PC-3 (cell line): ENCODE data around the gene GAB1. TPM values are rescaled to one million over a fixed set of nuclear protein-coding genes. Genes with fewer than 3 reads are reported as not detected.

Experiments
- ATAC-seq: fragments of 200-7000 bp; cut with Tn5 transposase; 2 replicates; pipeline ENCODE4 v1.9.1; 2020; ENCODE audit warnings: mild to moderate bottlenecking, moderate library complexity
- BruUV-seq: library from RNA; stranded (reverse); fragments of 400-500 nt; replicated peaks from 2 replicates; lab custom pipeline; 2021; lab: Mats Ljungman, UMichigan
- CTCF ChIA-PET: fragments of 300-600 bp; sonication (Branson Sonifier 250); formaldehyde crosslinking; loops from one replicate; lab custom pipeline; 2022; ENCODE audit warnings: antibody characterized with exemption; lab: Charles Lee
- POLR2A ChIA-PET: fragments of 300-600 bp; sonication (Branson Sonifier 250); formaldehyde crosslinking; loops from one replicate; lab custom pipeline; 2022; ENCODE audit warnings: antibody characterized with exemption; ENCODE audit not compliant: unreplicated experiment; lab: Charles Lee
- DNase-seq: peaks from one replicate; pipeline ENCODE4 v3.0.0-alpha.2; 2015
- H2AFZ ChIP-seq: fragments of 300-600 bp; sonication (generic); 2 replicates; pipeline ENCODE4 v1.6.0; 2016; ENCODE audit warnings: antibody characterized with exemption, low read length
- H3F3A ChIP-seq: fragments of 300-600 bp; sonication (generic); one replicate; pipeline ENCODE4 v1.6.0; 2017; ENCODE audit warnings: antibody characterized with exemption, low read length, control low read depth, mild to moderate bottlenecking; ENCODE audit not compliant: unreplicated experiment
- H3K27ac ChIP-seq: fragments of 300-600 bp; sonication (generic); 2 replicates; pipeline ENCODE4 v1.5.1; 2016; ENCODE audit warnings: mild to moderate bottlenecking, low read length
- H3K27me3 ChIP-seq: fragments of 300-600 bp; sonication (generic); 2 replicates; pipeline ENCODE4 v1.6.1; 2016; ENCODE audit warnings: low read length, mixed read lengths
- H3K36me3 ChIP-seq: fragments of 300-600 bp; sonication (generic); 2 replicates; pipeline ENCODE4 v1.6.1; 2016; ENCODE audit warnings: low read depth, mixed run types, low read length, mixed read lengths
- H3K4me1 ChIP-seq: fragments of 300-600 bp; sonication (generic); 2 replicates; pipeline ENCODE4 v1.5.1; 2016; ENCODE audit warnings: low read length; ENCODE audit not compliant: insufficient read depth
- H3K4me2 ChIP-seq: fragments of 300-600 bp; sonication (generic); 2 replicates; pipeline ENCODE4 v1.6.0; 2016; ENCODE audit warnings: low read length
- H3K4me3 ChIP-seq: fragments of 300-600 bp; sonication (generic); 2 replicates; pipeline ENCODE4 v1.5.1; 2016; ENCODE audit warnings: mild to moderate bottlenecking, low read length, mixed read lengths
- H3K79me2 ChIP-seq: fragments of 300-600 bp; sonication (generic); 2 replicates; pipeline ENCODE4 v1.6.1; 2017; ENCODE audit warnings: low read length, mixed read lengths
- H3K9ac ChIP-seq: fragments of 300-600 bp; sonication (generic); 2 replicates; pipeline ENCODE4 v1.6.0; 2016; ENCODE audit warnings: mild to moderate bottlenecking, low read length
- H3K9me2 ChIP-seq: fragments of 300-600 bp; sonication (generic); replicated peaks from 2 replicates; pipeline ENCODE4 v1.6.1; 2016; ENCODE audit warnings: mixed run types, low read length, mixed read lengths
- H3K9me3 ChIP-seq: fragments of 300-600 bp; sonication (generic); 2 replicates; pipeline ENCODE4 v1.6.1; 2016; ENCODE audit warnings: low read length, mixed read lengths
- H4K20me1 ChIP-seq: fragments of 300-600 bp; sonication (generic); 2 replicates; pipeline ENCODE4 v1.6.1; 2016; ENCODE audit warnings: low read length, mixed read lengths
- EZH2 ChIP-seq: fragments of 300-600 bp; sonication (generic); IDR thresholded peaks from one replicate; pipeline ENCODE4 v1.6.1; 2017; ENCODE audit warnings: antibody characterized with exemption, mild to moderate bottlenecking, low read length; ENCODE audit not compliant: unreplicated experiment
- EZH2phosphoT487 ChIP-seq: fragments of 300-600 bp; sonication (generic); IDR thresholded peaks from 2 replicates; pipeline ENCODE4 v1.6.1; 2018; ENCODE audit warnings: mild to moderate bottlenecking, antibody characterized with exemption, low read length, borderline replicate concordance
- intact Hi-C: fragments of 100-400 bp; cut with micrococcal nuclease; formaldehyde crosslinking; loops from 2 replicates; pipeline ENCODE4 v1.9.0; 2023
- total RNA-seq: library from RNA; depleted of rRNA; stranded (reverse); fragments of >200 nt; gene quantifications from 2 replicates; pipeline ENCODE4 v1.2.3, GENCODE V29; 2014
- TF ChIP-seq, protein P1 (sequence below): fragments of 300-600 bp; sonication (generic); conservative IDR thresholded peaks from 2 replicates; pipeline ENCODE4 v1.5.1; 2017; ENCODE audit warnings: antibody characterized with exemption, low read depth, mild to moderate bottlenecking, low read length

Gene GAB1
- total RNA-seq, 1 experiment from 2014 or later: 4.9 TPM

DNA sequence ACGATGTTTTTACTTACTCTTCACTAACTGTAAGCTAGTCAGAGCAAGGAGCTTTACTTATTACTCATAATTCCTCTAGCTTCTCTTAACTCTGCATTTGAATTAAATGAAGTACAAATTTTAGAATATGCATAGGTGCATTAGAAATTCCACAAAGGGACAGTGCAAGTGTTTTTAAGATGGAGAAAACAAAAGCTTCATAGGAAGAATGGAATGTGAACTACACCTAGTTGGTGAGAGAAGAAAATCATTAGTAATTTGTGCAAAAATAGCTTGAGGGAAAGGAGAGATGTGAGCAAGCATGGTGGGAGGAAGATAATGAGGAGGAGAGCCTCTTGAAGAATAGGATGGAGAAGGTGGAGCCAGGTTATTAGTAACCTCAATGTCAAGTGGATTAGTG, 99.3 kb downstream of the GAB1 start:
- Histone ChIP-seq H3K9me3 (peaks cover 4% of the 10 kb centered on the region; the same call in 1 of the 2 replicates), H3F3A (no peaks in the 10 kb centered on the region), H3K36me3 (no peaks in the 10 kb centered on the region), H3K79me2 (no peaks in the 10 kb centered on the region), H3K27ac (no peak overlapping the region), H3K4me1 (no peaks in the 10 kb centered on the region), H3K9me2 (no peaks in the 10 kb centered on the region), H3K9ac (no peak overlapping the region), H3K27me3 (no peaks in the 10 kb centered on the region), H3K4me2 (no peak overlapping the region), H2AFZ (no peak overlapping the region), H4K20me1 (no peaks in the 10 kb centered on the region), H3K4me3 (no peak overlapping the region)
- TF ChIP-seq EZH2: no peak
- TF ChIP-seq, protein P1, sequence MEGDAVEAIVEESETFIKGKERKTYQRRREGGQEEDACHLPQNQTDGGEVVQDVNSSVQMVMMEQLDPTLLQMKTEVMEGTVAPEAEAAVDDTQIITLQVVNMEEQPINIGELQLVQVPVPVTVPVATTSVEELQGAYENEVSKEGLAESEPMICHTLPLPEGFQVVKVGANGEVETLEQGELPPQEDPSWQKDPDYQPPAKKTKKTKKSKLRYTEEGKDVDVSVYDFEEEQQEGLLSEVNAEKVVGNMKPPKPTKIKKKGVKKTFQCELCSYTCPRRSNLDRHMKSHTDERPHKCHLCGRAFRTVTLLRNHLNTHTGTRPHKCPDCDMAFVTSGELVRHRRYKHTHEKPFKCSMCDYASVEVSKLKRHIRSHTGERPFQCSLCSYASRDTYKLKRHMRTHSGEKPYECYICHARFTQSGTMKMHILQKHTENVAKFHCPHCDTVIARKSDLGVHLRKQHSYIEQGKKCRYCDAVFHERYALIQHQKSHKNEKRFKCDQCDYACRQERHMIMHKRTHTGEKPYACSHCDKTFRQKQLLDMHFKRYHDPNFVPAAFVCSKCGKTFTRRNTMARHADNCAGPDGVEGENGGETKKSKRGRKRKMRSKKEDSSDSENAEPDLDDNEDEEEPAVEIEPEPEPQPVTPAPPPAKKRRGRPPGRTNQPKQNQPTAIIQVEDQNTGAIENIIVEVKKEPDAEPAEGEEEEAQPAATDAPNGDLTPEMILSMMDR: no peak
- TF ChIP-seq EZH2phosphoT487: no peak
- ATAC-seq (no peak), DNase-seq (no peak)
- no TSS peak for BruUV-seq
- ChIA-PET CTCF (no interaction called here), POLR2A (no interaction called here)
- intact Hi-C loops: no loop called here

DNA sequence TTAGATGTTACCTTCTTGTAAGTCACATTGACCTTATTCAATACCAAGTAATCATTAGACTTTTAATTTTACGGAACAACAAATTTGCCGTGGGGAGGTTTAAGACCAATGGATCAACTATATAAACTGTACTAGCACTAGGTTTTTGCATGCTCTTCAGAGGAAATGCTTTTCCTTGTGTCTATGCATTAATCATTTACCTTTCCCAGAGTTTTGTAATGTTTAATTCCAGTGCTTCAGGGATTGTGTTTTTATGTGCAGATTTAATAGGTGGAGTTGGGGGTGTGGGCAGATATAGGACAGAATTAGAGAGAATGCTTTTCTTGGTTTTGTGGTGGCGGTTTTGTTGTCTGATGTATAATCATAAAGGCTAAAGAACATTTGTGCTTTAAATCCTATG, 100.8 kb downstream of the GAB1 start:
- ATAC-seq (no peak), DNase-seq (no peak)
- TF ChIP-seq EZH2phosphoT487: no peak
- TF ChIP-seq, protein P1: no peak
- no peak for TF ChIP-seq EZH2
- Histone ChIP-seq H4K20me1 (no peaks in the 10 kb centered on the region), H3K27me3 (no peaks in the 10 kb centered on the region), H3K4me3 (no peak overlapping the region), H3K9me2 (no peaks in the 10 kb centered on the region), H3K4me1 (no peaks in the 10 kb centered on the region), H3K9ac (no peak overlapping the region), H3K4me2 (no peak overlapping the region), H3K36me3 (no peaks in the 10 kb centered on the region), H3K27ac (no peak overlapping the region), H3K9me3 (no peaks in the 10 kb centered on the region), H2AFZ (no peak overlapping the region), H3K79me2 (no peaks in the 10 kb centered on the region), H3F3A (no peaks in the 10 kb centered on the region)
- no TSS peak for BruUV-seq
- intact Hi-C loops: no loop called here
- ChIA-PET CTCF (no interaction called here), POLR2A (no interaction called here)

DNA sequence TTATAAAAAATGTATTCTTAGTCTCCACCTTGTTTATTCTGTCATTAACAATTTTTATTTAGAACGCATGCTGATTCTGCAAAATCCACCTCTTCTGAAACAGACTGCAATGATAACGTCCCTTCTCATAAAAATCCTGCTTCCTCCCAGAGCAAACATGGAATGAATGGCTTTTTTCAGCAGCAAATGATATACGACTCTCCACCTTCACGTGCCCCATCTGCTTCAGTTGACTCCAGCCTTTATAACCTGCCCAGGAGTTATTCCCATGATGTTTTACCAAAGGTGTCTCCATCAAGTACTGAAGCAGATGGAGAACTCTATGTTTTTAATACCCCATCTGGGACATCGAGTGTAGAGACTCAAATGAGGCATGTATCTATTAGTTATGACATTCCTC, 101.3 kb downstream of the GAB1 start:
- Histone ChIP-seq H3K9me2 (no peaks in the 10 kb centered on the region), H3K4me3 (no peak overlapping the region), H3K79me2 (no peaks in the 10 kb centered on the region), H3F3A (no peaks in the 10 kb centered on the region), H3K4me2 (no peak overlapping the region), H3K36me3 (no peaks in the 10 kb centered on the region), H4K20me1 (no peaks in the 10 kb centered on the region), H3K9ac (no peak overlapping the region), H3K27me3 (no peaks in the 10 kb centered on the region), H3K27ac (no peak overlapping the region), H2AFZ (no peak overlapping the region), H3K9me3 (no peaks in the 10 kb centered on the region), H3K4me1 (no peaks in the 10 kb centered on the region)
- ATAC-seq (no peak), DNase-seq (no peak)
- TF ChIP-seq EZH2phosphoT487 (no peak), EZH2 (no peak)
- TF ChIP-seq, protein P1: no peak
- POLR2A ChIA-PET: no interaction called here
- CTCF ChIA-PET: no interaction called here
- BruUV-seq: no TSS peak
- intact Hi-C loops: no loop called here
